HG03280 (cell line): Measurements from ENCODE around the gene RAMP3.
A peak's percentile ranks its signal among the peaks of the same experiment; 100 is the strongest.
"Not testable (repeated sequence)": the region's sequence is repeated elsewhere in the genome, so short reads cannot be mapped to it uniquely, and the experiment has no call there.

ENCODE experiments used
- ATAC-seq: cut with Tn5 transposase; IDR thresholded peaks from one replicate; pipeline ENCODE4 v1.9.1; 2021; ENCODE audit warnings: mild to moderate bottlenecking, moderate library complexity; ENCODE audit not compliant: unreplicated experiment

Gene RAMP3

GRCh38 chr7:45157653-45158401 is at the start of gene RAMP3:
Gene RAMP3, plus strand, starts transcription at chr7:45157791. Its CDS starts 38 bp downstream, at chr7:45157829.
- ATAC-seq: no peak

- no peak for ATAC-seq
Measured at GRCh38 chr7:45108863-45109262, 48.7 kb upstream of the RAMP3 start.

GRCh38 chr7:45111298-45112223 is 46.0 kb upstream of the RAMP3 start, which contains the start of gene TBRG4:
Gene TBRG4, minus strand, starts transcription at chr7:45111697. Its CDS starts 2,460 bp downstream, at chr7:45109237.
- ATAC-seq: peak; percentile 94

GRCh38 chr7:45112648-45113047 is 44.9 kb upstream of the RAMP3 start:
- ATAC-seq: no peak

- not testable (repeated sequence) for ATAC-seq
Measured at GRCh38 chr7:45114257-45114656, 43.3 kb upstream of the RAMP3 start.

GRCh38 chr7:45114926-45115325 is 42.7 kb upstream of the RAMP3 start:
- no peak for ATAC-seq

GRCh38 chr7:45116048-45116447 is 41.5 kb upstream of the RAMP3 start:
- ATAC-seq: no peak

- no peak for ATAC-seq
Measured at GRCh38 chr7:45117582-45117981, 40.0 kb upstream of the RAMP3 start.

- no peak for ATAC-seq
Measured at GRCh38 chr7:45118292-45118691, 39.3 kb upstream of the RAMP3 start.

- no peak for ATAC-seq
Measured at GRCh38 chr7:45118889-45119331, 38.7 kb upstream of the RAMP3 start.

GRCh38 chr7:45119550-45119949 is 38.0 kb upstream of the RAMP3 start:
- no peak for ATAC-seq

GRCh38 chr7:45122975-45123860 is 34.4 kb upstream of the RAMP3 start:
- ATAC-seq: no peak

GRCh38 chr7:45123913-45124710 is 33.5 kb upstream of the RAMP3 start:
- ATAC-seq: no peak

- ATAC-seq: no peak
Measured at GRCh38 chr7:45125193-45125904, 32.2 kb upstream of the RAMP3 start.

GRCh38 chr7:45126201-45126600 is 31.4 kb upstream of the RAMP3 start:
- no peak for ATAC-seq

GRCh38 chr7:45126920-45127319 is 30.7 kb upstream of the RAMP3 start:
- no peak for ATAC-seq

GRCh38 chr7:45129181-45129800 is 28.3 kb upstream of the RAMP3 start:
- no peak for ATAC-seq

- no peak for ATAC-seq
Measured at GRCh38 chr7:45129906-45130305, 27.7 kb upstream of the RAMP3 start.

GRCh38 chr7:45130910-45131309 is 26.7 kb upstream of the RAMP3 start:
- ATAC-seq: no peak
